HG03460 (cell line): Measurements from ENCODE around the gene NRG2.

Experiments used
- ATAC-seq: cut with Tn5 transposase; IDR thresholded peaks from one replicate; pipeline ENCODE4 v1.9.1; 2021; ENCODE audit not compliant: unreplicated experiment

NRG2 gene

DNA sequence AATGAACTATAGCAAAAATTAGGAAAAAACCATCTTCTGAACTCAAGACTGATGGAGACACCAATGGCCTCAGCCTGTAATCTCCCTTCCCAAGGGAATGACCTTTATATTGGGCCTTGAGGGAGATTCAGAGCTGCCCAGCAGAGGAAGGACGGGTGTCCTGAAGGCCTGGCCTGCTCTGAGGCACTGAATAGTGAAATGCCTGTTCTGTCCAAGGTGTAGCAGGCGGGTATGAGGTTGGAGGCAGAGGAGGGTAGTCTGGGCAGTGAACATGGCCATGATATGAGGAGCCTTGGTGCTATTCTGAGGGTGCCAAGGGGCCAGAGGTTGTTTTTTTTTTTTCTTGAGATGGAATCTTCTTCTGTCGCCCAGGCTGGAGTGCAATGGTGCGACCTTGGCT is 222.5 kb downstream of the NRG2 start:
- no peak for ATAC-seq

DNA sequence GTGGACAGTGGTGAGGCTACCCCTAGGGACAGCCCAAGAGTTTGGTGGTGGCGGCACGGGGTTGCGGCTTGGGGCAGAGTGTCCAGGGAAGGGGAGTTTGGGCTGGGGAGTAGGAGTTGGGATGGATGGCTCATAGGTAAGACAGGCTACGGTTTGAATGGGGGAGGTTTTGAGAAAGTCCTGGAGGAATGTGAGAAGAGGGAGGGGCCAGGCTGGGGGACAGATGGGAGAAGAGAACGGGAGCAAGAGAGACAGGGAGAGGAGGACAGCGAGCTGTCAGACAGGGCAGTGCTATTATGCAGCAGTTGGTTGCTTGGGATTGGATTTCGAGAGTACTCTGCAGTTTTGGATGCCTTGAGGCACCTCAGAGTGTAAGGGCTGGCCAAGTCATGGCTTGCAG is 223.0 kb downstream of the NRG2 start:
- no peak for ATAC-seq

DNA sequence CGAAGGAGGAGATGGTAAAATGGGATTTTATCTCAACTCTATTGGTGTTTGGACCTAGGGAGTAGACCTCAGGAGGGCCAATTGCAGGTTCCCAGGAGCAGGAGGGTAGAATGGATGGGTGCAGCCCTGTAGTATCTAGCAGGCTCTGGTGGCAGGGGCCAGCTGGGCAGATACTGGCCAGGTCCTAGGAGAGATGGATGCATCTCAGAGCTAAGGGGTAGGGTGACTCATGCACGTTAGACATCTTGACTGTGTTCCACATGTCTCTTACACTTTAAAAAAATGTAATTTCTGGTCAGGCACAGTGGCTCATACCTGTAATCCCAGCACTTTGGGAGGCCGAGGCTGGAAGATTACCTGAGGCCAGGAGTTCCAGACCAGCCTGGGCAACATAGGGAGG is 225.1 kb downstream of the NRG2 start:
- no peak for ATAC-seq

DNA sequence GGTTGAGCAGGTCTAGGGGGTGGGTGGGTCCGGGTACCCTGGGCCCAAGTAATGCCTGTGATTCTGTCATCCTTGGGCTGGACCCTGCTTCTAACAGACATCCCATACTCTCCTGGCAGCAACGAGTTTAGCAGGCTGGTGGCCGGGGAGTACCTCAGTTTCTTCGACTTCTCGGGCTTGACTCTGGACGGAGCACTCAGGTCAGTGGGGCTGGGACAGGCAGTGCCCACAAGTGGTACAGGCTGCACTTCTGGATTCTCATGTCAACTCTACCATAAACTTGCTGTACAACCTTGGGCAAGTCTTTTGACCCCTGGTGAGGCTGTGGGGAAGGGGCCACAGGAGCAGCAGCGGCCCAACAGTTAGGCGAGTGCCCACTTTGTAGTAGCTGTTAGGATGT is 225.7 kb downstream of the NRG2 start:
- ATAC-seq: no peak

DNA sequence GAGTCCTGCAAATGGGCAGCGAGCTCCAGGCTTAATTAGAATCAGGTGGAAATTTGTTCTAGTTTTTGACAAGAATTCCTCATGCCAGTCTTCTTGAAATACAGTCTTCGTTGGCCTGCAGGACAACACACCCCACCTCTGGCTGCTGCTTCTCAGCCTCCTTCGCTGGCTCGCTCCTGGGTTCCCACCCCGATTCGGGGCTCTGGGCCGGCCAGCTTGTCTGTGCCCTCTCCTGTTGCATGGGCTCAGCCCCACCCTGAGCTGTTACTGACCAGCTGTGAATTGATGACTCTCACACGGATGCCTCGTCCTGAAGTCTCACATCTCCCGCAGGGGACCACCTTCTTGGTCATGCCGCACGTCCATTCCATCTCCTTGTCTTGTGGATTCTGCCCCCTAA is 226.5 kb downstream of the NRG2 start:
- ATAC-seq: no peak

DNA sequence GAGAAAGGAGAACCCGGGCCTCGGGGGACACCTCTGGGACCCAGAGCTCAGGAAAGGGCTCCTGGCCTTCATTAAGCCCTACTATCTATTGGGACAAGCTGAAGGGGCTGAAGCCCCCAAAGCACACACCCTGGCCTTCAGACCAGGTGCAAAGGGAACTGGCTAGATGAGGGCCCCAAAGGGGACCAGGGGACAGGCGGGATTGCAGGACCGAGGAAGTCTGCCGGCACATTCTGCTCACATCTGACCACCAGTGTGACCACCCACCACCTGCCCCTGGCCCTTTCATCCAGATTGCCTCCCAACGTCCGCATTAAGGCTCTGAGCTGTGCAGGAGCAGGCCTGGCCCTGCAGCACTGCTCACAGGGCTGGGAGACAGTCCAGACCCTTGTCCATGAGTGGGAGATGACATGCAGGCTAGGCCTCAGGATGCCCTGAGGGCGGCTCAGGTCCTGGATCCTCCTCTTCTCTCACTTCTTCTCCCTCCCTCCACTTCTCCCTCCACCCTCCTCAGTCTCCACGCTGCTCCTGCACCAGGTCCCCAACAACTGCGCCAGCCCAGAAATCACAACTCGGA is 228.3 kb downstream of the NRG2 start:
- ATAC-seq: no peak

DNA sequence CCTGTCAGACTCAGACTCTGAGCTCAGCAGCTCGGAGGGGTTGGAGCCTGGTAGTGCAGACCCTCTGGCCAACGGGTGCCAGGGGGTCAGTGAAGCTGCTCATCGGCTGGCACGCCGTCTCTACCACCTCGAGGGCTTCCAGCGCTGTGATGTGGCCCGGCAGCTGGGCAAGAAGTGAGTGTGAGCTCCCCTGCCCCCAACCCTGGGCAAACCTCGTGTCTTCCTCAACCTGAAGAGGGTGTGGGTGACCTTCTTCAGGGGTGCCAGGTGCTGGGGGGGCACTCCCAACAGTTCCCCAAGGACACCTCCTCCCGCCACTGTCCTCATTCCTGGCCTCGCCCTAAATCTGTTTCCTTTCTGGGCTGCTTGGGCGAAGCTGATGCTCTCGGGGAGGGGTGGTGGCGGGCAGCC is 228.9 kb downstream of the NRG2 start:
- ATAC-seq: no peak

DNA sequence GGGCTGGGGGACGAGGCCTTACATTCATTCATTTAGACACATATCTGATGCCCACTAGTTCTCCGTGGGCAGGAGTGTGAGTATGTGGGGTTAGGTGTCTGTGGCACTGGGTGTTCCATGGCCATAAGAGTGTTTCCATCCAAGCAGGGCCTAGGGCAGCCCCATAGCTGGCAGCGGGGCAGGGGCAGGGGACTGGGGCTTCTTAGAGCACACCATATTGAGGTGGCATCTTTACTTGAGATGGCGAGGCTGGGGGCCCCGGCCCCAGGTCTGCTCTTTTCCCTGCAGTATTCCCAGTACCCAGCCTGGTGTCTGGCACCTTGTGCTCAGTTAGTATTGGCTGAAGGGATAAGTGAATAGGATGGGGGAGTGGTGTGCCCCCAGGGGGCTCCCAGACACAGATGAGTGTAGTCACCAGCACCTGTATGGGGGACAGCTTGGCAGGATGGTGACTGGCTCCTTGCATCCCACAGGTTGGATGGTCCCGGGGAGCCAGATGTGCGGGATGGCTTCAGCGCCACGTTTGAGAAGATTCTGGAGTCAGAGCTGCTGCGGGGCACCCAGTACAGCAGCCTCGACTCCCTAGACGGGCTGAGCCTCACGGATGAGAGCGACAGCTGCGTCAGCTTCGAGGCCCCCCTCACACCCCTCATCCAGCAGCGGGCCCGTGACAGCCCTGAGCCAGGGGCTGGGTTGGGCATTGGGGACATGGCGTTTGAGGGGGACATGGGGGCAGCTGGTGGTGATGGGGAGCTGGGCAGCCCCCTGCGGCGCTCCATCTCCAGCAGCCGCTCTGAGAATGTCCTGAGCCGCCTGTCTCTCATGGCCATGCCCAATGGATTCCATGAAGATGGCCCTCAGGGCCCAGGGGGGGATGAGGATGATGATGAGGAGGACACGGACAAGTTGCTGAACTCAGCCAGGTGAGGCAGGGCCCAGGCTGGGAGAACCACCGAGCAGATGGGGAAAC is 230.0 kb downstream of the NRG2 start:
- no peak for ATAC-seq

DNA sequence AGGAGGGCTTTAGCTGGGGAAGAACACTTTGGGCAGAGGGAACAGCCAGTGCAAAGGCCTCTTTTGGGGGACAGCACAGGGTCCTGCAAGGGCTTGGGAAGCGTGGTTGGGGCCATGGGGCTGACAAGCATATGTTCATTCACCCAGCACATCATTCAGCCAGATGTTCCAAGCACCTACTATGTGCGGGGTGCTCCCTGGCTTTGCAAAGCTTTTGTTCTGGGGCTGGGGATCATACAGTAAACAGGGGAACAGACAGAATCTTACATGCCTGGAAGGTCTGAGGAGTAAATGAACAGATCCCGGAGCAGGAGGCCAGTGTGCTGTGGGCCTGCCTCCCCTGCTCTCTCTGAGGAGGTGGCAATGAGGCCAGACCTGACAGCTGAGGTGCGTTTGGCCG is 230.8 kb downstream of the NRG2 start:
- ATAC-seq: no peak

DNA sequence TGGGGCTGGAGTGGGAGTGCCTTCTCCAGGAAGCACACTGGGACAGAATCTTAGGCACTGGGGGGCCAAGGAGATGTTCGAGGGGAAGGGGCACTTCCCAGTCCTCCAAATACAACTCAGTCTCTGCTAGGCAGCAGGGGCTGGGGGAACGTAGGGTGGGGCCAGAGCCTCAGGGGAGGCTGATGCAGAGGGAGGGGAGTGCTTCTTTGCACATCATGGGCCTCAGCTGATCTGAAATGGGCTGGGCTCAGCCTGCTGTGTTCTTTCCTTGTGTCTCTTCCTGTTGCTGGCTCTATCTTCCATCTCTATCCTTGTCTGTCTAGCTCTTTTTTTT is 231.9 kb downstream of the NRG2 start:
- ATAC-seq: no peak

DNA sequence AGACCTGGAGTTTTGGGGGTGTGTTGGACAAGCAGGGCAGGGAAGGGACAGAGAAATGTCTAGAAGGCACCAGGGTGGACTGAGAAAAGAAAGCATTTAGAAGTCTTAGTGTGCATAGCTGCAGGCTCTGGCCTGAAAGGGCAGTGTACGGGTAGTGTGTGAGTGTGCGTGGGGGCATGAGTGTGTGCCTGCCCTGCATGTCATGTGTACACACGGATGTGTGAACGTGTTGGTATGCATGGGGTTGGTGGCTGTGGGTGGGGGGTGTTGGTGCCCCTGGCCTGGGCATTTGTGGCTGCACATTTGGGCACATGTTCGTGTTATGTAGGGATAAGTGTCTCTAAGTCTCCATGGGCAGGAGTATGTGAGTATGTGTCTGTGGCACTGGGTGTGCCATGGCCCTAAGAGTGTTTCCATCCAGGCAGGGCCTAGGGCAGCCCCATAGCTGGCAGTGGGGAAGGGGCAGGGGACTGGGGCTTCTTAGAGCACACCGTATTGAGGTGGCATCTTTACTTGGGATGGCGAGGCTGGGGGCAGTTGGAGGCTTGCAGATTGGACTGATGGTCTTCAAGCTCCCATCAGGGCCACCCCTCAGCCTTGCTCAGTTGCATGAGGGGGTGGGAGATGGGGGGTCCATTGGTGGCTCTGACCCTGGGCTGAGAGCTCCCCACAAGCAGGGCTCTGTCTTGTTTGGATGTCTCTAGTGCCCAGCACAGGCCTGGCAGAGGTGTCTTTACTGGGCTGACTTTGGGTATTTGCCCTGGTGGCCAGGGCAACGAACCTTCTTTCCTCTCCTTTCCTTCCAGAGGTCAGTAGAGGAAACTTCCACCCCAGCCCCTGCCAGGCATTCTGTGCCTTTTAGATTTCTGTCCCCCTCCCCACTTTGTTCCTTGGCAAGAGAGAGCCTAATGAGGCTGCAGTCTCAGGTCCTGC is 232.5 kb downstream of the NRG2 start:
- ATAC-seq: no peak

DNA sequence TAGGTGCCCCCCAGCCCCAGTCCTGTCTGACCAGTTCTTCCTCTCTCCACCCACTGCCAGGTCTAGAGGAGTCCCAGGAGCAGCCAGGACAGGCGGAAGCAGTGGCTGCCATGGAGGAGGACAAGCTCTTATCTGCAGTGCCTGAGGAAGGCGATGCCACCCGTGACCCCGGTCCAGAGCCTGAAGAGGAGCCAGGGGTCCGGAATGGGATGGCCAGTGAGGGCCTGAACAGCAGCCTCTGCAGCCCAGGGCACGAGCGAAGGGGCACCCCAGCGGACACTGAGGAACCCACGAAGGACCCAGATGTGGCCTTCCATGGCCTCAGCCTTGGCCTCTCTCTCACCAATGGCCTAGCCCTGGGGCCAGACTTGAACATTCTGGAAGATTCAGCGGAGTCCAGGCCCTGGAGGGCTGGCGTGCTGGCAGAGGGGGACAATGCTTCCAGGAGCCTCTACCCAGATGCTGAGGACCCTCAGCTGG is 233.7 kb downstream of the NRG2 start:
- no peak for ATAC-seq

DNA sequence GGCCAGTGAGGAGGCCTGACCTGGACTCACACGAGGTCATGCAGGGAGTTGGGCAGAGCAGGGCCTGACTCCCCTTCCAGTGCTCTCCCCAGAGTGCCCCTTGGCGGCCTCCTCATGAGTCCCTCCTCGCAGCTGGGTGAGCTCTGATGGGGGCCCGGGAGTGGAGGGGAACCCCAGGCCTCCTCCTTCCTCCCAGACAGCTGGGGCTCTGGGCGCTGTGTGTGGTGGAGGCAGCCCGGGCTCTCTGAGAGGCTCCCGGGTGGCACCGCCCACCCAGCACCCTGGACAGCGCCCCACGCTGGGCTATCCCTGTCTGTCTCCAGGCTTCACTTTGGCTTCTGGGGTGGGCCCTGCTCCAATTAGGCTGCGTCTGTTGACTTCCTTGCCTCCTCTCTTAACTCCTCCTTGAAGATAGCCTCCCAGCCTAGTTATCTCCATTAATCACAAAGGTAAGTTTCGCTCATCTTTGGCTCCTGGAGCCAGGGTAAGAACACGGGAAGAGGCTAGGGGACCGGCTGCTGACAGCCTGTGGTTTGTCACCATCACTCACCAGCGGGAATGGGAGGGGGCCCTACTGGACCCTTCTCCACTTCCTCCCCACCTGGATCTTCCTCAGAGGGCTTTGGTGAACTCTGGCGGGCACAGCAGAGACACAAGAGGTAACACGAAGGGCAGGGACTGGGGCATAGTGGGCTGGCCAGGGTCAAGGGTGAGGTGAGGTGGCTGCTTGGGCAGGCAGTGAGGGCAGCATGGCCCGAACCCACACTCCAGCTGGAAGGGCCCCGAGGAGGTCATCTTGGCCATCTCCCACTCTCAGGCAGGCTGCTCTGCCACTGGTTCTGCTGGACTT is 234.4 kb downstream of the NRG2 start:
- ATAC-seq: no peak

DNA sequence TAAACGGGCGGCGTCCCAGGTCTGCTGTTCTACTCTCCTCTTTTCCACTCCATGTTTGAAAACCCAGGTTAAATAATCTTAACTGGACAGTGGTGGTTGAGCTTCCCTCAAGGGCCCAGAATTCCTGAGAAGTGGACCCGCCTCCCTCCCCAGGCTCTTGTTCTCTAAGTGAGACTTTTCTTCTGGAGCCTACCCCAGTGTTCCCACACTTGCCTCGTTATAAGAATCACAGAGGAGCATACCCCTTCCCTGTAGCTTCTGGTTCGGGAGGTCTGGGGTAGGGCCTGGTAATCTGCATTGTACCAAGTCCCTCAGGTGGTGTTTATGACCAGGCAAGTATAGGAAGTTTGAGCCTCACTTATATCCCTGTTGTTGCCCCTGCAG is 235.5 kb downstream of the NRG2 start:
- no peak for ATAC-seq

DNA sequence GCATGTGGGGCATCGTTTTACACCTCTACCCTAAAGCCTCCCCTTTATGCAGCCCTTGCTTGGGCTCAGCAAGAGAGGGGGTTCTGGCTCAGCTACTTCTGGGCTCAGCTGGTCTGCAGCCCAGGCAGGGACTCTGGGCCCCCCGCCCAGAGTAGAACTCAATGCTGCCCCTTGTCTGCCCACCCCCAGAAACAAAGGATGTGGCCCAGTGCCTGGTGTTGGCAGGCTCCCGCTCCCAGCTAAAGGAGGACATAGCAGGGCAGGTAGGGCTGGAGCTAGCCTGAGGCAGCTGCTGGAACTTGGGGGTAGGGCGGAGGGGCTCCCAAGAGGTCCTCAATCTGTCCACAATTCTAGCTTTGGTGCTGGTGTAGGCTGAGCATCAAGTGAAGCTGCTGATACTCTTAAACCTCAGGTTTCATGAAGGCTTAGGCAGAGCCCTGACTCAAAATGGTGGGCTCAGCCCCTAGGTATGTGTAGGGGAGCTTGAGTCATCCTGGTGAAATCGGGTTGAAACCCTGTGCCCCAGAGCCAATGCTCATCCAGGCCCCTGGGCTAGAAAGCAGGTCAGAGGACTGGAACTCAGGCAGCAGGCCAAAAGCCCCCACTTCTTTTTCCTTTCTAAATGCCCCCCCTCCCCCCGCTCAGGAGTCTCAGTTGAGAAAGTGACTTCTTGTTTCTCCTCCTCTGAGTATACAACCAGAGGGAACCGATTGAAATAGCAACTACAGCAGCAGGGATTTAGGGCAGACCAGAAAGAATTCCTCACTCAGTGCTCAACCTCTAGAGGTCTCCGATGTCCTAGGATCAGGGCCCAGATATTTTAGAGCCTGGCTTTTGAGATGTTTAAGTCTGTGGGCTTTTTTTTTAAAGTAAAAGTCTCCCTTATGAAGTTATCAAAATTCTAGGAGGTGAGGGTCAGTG is 236.1 kb downstream of the NRG2 start:
- ATAC-seq: no peak

DNA sequence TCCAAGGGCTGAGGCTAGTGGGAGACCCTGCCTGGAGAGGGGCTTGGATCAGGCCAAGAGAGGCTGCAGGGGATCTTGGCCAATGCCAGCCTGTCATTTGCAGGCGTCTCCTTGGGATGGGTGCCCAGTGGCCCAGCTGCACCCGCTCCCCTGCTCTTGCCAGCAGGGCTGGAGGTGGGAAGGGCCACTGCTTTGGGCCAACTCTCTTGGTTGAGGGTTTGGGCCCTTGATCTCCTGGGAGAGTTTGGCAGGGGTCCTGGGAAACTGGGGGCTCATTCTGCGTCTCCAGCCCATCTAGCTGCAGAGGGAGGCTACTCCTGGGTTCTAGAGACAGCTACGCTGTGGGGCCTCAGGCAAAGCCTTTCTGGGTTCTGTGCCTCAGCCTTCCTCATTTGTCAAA is 237.0 kb downstream of the NRG2 start:
- ATAC-seq: no peak

DNA sequence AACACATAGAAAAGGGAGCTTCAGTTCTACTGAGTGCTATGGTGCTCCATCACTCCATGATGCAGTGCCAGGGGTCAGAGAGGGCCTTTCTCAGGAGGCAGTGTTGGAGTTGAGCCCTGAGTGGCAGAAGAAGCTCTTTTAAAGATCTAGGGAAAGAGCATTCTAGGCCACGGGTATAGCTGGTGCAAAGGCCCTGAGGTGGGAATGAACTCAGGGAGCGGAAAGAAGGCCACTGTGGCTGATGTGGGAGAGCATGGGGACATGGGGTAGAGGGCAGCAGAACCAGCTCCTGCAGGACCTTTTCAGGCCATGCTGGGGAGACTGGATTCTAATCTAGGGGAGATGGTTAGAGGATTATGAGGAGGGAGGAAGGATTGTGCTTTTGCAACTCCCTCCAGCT is 237.6 kb downstream of the NRG2 start:
- no peak for ATAC-seq

DNA sequence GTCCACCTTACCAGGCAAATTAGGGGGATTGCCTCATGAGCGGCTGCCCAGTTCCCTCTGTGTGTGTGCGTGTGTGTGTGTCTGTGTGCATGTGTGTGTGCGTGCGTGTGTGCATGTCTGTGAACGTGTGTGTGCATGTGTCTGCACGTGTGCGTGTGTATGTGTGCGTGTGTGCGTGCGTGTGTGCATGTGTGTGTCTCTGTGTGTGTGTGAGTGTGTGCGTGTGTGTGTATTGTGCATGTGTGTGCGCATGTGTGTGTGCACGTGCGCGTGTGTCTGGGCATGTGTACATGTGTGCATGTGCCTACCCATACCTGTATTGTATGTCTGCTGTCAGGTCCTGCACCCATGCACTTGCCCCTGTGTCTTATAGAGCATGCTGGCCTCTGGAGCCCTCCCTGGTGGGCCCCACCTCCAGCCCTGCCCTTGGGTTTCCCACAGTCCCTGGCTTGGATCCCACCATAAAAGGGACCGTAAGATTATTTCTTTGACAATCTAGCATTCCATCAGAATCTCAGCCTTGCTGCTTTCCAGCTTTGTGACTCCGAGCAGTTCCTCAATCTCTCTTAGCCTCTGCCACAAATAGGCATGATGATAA is 238.2 kb downstream of the NRG2 start:
- no peak for ATAC-seq

DNA sequence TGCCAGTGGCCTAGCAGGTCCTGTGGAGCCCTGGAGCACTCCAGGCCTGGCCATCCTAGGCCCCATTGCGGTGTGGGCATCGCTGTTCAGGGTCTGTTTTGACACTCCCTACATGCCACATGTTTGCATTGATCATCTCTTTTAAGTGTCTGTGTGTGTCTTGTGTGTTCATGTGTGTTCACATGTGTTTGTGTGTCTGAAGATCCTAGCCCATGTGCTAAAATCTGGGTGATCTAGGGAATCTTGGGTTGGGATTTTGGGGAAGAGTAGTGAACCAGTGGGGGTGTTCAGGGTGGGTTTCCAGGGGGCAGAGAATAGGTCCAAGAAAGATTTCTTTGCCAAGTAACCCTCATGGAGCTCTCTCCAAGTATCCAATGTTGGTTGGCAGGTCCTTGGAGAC is 239.1 kb downstream of the NRG2 start:
- ATAC-seq: no peak
